HepG2 (cell line): ENCODE results near the gene TRIM5. TPM values are rescaled to one million over a fixed set of nuclear protein-coding genes. Genes with fewer than 3 reads are reported as not detected.

Source experiments
- AFF4 ChIP-seq: sonication (generic); formaldehyde crosslinking; IDR thresholded peaks from 2 replicates; pipeline ENCODE4 v1.4.0; 2020; ENCODE audit warnings: missing genetic modification reagents
- ETV5 ChIP-seq: IDR thresholded peaks from 2 replicates; pipeline ENCODE4 v1.6.1; 2018; ENCODE audit warnings: missing biosample characterization, missing genetic modification reagents, inconsistent platforms, borderline replicate concordance
- NFE2L2 ChIP-seq: fragments of 150-350 bp; IDR thresholded peaks from 2 replicates; pipeline ENCODE4 v1.6.1; 2014; ENCODE audit warnings: low read length
- SKI ChIP-seq: fragments of 450-650 bp; IDR thresholded peaks from one replicate; pipeline ENCODE4 v1.6.1; 2018; ENCODE audit warnings: mild to moderate bottlenecking; ENCODE audit not compliant: partially characterized antibody
- TAF1 ChIP-seq: sonication (generic); formaldehyde crosslinking; IDR thresholded peaks from 2 replicates; pipeline ENCODE4 v1.4.0; 2020; ENCODE audit warnings: missing genetic modification reagents
- TCF12 ChIP-seq, 2 experiments: fragments of 450-650 bp in 1 of 2; sonication (generic) in 1 of 2; formaldehyde crosslinking in 1 of 2; IDR thresholded peaks; 2 replicates each; pipeline versions ENCODE4 v1.6.1 to v1.8.0; 2017 to 2022; ENCODE audit warnings: antibody characterized with exemption in 1 of 2, mild to moderate bottlenecking in 1 of 2, missing genetic modification reagents in 1 of 2, moderate library complexity in 1 of 2
- TMF1 ChIP-seq: sonication (generic); formaldehyde crosslinking; IDR thresholded peaks from 2 replicates; pipeline ENCODE4 v1.8.1; 2022; ENCODE audit warnings: low read depth, missing genetic modification reagents
- TOPORS ChIP-seq: sonication (generic); formaldehyde crosslinking; IDR thresholded peaks from 2 replicates; pipeline ENCODE4 v1.8.0; 2023; ENCODE audit warnings: mild to moderate bottlenecking, missing genetic modification reagents
- ZFP82 ChIP-seq: sonication (generic); formaldehyde crosslinking; IDR thresholded peaks from 2 replicates; pipeline ENCODE4 v1.5.1; 2020; ENCODE audit warnings: mild to moderate bottlenecking, missing genetic modification reagents, borderline replicate concordance
- ZFX ChIP-seq: sonication (generic); formaldehyde crosslinking; IDR thresholded peaks from 2 replicates; pipeline ENCODE4 v1.4.0; 2020; ENCODE audit warnings: mild to moderate bottlenecking, low read depth, missing genetic modification reagents, moderate library complexity
- ZNF484 ChIP-seq: sonication (generic); formaldehyde crosslinking; IDR thresholded peaks from 2 replicates; pipeline ENCODE4 v1.5.1; 2020; ENCODE audit warnings: mild to moderate bottlenecking, low read depth, missing genetic modification reagents, borderline replicate concordance
- ZNF562 ChIP-seq: sonication (generic); formaldehyde crosslinking; IDR thresholded peaks from 2 replicates; pipeline ENCODE4 v1.8.0; 2022; ENCODE audit warnings: missing genetic modification reagents, borderline replicate concordance
- ZNF780A ChIP-seq: sonication (generic); formaldehyde crosslinking; IDR thresholded peaks from 2 replicates; pipeline ENCODE4 v1.8.0; 2022; ENCODE audit warnings: mild to moderate bottlenecking, missing genetic modification reagents, moderate library complexity
- polyA plus RNA-seq, 8 experiments: library from polyadenylated mRNA; depleted of rRNA in 3 of 8; stranded (reverse) in 7 of 8; unstranded in 1 of 8; fragments of >200 nt; fragmentation: Illumina TruSeq in 4 of 8; extraction: Trizol in 4 of 8; gene quantifications; 2 replicates each; pipeline versions ENCODE4 v1.2.1 to v1.2.3, GENCODE V29; 2011 to 2016; ENCODE audit warnings: low read depth in 4 of 8, missing spikeins in 1 of 8, mixed read lengths in 1 of 8; ENCODE audit not compliant: insufficient read depth in 1 of 8
- total RNA-seq, 5 experiments: library from RNA; depleted of rRNA; stranded (reverse); fragments of >200 nt; fragmentation: Illumina TruSeq; extraction: Trizol; gene quantifications; 2 replicates each; pipeline ENCODE4 v1.2.3, GENCODE V29; 2016; ENCODE audit warnings: low read depth in 1 of 5
- TF ChIP-seq, protein P1 (sequence below): sonication (generic); formaldehyde crosslinking; IDR thresholded peaks from 2 replicates; pipeline ENCODE4 v1.8.0; 2022; ENCODE audit warnings: missing genetic modification reagents, mild to moderate bottlenecking, borderline replicate concordance
- TF ChIP-seq, protein P2 (sequence below): sonication (generic); formaldehyde crosslinking; IDR thresholded peaks from 2 replicates; pipeline ENCODE4 v1.5.1; 2020; ENCODE audit warnings: mild to moderate bottlenecking, missing genetic modification reagents, moderate library complexity
- TF ChIP-seq, protein P3 (sequence below): sonication (generic); formaldehyde crosslinking; IDR thresholded peaks from 2 replicates; pipeline ENCODE4 v1.8.0; 2022; ENCODE audit warnings: low read depth, missing genetic modification reagents

The TRIM5 gene
- total and polyA plus RNA-seq, 2 of the 13 experiments (the other 11 are each of a cell fraction or from before 2014, with no cell fraction given) = 7.8 to 13.1 TPM

- TF ChIP-seq, protein P1, sequence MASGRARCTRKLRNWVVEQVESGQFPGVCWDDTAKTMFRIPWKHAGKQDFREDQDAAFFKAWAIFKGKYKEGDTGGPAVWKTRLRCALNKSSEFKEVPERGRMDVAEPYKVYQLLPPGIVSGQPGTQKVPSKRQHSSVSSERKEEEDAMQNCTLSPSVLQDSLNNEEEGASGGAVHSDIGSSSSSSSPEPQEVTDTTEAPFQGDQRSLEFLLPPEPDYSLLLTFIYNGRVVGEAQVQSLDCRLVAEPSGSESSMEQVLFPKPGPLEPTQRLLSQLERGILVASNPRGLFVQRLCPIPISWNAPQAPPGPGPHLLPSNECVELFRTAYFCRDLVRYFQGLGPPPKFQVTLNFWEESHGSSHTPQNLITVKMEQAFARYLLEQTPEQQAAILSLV (CRISPR knock-in tag) = 0 out of 2 replicates have a peak, but pooled peaks have one; percentile 29
- no peak for TF ChIP-seq AFF4 (CRISPR knock-in tag)
- no peak for TF ChIP-seq TCF12 (IDR thresholded peaks at IDR 0.05)
- TF ChIP-seq TCF12 (CRISPR knock-in tag; IDR thresholded peaks at IDR 0.05) = no peak
- peak; percentile 39 for TF ChIP-seq SKI
- no peak for TF ChIP-seq ZFP82 (CRISPR knock-in tag)
- TF ChIP-seq, protein P2, sequence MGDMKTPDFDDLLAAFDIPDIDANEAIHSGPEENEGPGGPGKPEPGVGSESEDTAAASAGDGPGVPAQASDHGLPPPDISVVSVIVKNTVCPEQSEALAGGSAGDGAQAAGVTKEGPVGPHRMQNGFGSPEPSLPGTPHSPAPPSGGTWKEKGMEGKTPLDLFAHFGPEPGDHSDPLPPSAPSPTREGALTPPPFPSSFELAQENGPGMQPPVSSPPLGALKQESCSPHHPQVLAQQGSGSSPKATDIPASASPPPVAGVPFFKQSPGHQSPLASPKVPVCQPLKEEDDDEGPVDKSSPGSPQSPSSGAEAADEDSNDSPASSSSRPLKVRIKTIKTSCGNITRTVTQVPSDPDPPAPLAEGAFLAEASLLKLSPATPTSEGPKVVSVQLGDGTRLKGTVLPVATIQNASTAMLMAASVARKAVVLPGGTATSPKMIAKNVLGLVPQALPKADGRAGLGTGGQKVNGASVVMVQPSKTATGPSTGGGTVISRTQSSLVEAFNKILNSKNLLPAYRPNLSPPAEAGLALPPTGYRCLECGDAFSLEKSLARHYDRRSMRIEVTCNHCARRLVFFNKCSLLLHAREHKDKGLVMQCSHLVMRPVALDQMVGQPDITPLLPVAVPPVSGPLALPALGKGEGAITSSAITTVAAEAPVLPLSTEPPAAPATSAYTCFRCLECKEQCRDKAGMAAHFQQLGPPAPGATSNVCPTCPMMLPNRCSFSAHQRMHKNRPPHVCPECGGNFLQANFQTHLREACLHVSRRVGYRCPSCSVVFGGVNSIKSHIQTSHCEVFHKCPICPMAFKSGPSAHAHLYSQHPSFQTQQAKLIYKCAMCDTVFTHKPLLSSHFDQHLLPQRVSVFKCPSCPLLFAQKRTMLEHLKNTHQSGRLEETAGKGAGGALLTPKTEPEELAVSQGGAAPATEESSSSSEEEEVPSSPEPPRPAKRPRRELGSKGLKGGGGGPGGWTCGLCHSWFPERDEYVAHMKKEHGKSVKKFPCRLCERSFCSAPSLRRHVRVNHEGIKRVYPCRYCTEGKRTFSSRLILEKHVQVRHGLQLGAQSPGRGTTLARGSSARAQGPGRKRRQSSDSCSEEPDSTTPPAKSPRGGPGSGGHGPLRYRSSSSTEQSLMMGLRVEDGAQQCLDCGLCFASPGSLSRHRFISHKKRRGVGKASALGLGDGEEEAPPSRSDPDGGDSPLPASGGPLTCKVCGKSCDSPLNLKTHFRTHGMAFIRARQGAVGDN = no peak
- no peak for TF ChIP-seq ZNF780A (CRISPR knock-in tag)
- TF ChIP-seq, protein P3, sequence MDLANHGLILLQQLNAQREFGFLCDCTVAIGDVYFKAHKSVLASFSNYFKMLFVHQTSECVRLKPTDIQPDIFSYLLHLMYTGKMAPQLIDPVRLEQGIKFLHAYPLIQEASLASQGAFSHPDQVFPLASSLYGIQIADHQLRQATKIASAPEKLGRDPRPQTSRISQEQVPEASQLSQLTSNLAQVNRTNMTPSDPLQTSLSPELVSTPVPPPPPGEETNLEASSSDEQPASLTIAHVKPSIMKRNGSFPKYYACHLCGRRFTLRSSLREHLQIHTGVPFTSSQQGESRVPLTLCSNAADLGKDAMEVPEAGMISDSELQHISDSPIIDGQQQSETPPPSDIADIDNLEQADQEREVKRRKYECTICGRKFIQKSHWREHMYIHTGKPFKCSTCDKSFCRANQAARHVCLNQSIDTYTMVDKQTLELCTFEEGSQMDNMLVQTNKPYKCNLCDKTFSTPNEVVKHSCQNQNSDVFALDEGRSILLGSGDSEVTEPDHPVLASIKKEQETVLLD (CRISPR knock-in tag) = no peak
- no peak for TF ChIP-seq ZNF562 (CRISPR knock-in tag)
- TF ChIP-seq NFE2L2 = no peak
- no peak for TF ChIP-seq ZNF484 (CRISPR knock-in tag)
- peak; percentile 46; the same call in 1 of the 2 replicates for TF ChIP-seq TAF1 (CRISPR knock-in tag)
- TF ChIP-seq TMF1 (CRISPR knock-in tag) = no peak
- TF ChIP-seq ETV5 (CRISPR knock-in tag) = peak; percentile 7; the same call in 1 of the 2 replicates
- no peak for TF ChIP-seq TOPORS
- peak; percentile 63 for TF ChIP-seq ZFX (CRISPR knock-in tag)
Observed at GRCh38 chr11:5684646-5685362, at the start of gene TRIM5 (continued).
